ENCODE measurements around the gene ZNF429. TPM values are rescaled to one million over a fixed set of nuclear protein-coding genes. Genes with fewer than 3 reads are reported as not detected.
"Not testable (repeated sequence)": the region's sequence is repeated elsewhere in the genome, so short reads cannot be mapped to it uniquely, and the experiment has no call there.

Gene ZNF429
- total RNA-seq, 1 donor from 2014 or later = 9.3 TPM

GRCh38 chr19:21593502-21593901 is 88.1 kb downstream of the ZNF429 start:
- no peak for DNase-seq

DNA sequence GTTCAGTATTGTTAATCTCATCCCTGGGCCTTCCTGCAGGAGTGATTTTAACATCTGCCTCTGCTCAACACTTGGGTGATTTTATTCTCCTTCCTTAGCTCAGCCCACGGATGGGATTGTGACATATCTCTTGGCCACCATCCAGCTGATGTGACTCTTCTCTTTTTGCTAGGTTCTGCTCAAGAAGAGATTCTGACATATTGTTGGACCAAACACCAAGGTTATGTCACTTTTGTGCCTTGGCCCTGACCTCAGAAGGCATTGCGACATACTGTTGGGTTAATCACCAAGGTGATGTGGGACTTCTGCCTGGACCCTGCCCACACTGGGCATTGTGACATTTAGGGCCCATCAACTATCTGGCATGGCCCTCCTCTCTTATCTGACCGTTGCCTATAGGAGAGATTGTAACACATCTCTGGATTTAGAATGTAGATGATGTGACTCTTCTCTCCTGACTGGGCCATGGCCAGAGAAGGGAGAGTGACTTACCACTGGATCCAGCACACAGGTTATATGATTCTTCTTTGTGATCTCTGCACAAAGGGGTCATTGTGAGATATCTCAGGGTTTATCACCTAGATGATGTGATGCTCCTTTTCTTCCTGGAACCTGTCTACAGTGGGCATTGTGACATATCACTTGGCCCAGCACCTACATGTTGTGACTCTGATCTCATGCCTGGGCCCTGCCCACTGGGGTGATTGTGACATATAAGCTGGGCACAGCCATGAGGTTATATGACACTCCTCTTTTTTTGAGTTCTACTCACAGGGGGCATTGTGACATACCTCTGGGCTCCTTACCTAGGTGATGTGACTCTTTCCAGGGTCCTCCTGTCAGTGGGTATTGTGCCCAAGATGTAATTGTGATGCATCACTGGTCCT is 88.8 kb downstream of the ZNF429 start:
- no peak for DNase-seq

DNA sequence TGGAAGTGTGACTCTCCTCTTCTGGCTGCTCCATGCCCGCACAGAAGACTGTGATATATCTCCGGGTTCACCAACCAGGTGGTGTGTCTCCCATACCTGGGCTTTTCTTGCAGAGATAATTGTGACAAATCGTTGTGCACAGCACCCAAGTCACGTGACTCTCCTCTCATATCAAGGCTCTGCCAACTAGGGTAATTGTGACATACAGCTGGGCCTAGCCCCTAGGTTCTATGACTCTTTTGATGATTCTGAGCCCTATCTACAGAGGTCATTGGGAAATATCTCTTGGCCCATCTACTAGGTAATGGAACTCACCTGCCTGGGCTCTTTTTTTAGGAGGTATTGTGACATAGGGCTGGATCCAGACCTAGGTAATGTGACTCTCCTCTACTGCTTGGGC is 89.8 kb downstream of the ZNF429 start:
- no peak for DNase-seq

- DNase-seq = no peak
Observed at GRCh38 chr19:21602082-21602658, 96.8 kb downstream of the ZNF429 start.

GRCh38 chr19:21602659-21603430 is 97.4 kb downstream of the ZNF429 start:
- not testable (repeated sequence) for DNase-seq

- no peak for DNase-seq
Observed at GRCh38 chr19:21603431-21604231, 98.2 kb downstream of the ZNF429 start.

DNA sequence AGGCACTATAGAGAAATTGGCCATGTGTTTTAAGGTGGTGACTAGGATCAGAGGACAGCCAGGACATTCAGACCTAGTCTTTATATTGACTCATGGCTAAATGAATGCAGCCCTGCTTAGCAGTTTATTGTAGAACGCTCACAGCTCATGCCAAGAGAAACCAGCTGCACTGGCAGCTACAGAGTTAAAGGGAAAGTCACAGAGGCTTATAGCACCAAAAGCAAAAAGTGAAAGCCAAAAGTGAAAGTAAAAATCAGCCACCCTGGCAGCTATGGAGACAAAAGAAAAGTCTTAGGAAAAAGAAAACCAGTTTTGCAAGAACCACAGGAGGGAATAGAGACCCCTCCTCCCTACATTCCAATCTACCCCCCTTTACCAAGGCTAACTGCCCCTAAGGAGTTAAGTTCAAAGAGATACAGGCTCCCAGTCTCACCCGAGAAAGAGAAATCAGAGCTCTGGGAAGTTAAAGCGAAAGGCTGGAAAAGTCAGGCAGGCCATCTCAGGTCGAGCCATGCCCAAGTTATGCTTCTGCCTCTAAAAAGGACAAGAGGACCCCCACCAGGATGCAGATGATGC is 99.0 kb downstream of the ZNF429 start:
- DNase-seq = peak; percentile 48

Other genes with a start within 250 kb of the ZNF429 start
- gene ZNF708, start 176.2 kb upstream of the ZNF429 start, total RNA-seq = 17.3 TPM
- gene ZNF738, start 146.6 kb upstream of the ZNF429 start, total RNA-seq = 10.0 TPM
- 60.5 TPM for gene ZNF493, start 108.5 kb upstream of the ZNF429 start, total RNA-seq

All from skin of body (tissue), 2 donors.